ENCODE measurements around the gene VAV1. TPM values are rescaled to one million over a fixed set of nuclear protein-coding genes. Genes with fewer than 3 reads are reported as not detected.
"Not testable (repeated sequence)": the region's sequence is repeated elsewhere in the genome, so short reads cannot be mapped to it uniquely, and the experiment has no call there.

Gene VAV1
- total and polyA plus RNA-seq, 8 donors = 1.7 to 130 (median 3.9) TPM

DNA sequence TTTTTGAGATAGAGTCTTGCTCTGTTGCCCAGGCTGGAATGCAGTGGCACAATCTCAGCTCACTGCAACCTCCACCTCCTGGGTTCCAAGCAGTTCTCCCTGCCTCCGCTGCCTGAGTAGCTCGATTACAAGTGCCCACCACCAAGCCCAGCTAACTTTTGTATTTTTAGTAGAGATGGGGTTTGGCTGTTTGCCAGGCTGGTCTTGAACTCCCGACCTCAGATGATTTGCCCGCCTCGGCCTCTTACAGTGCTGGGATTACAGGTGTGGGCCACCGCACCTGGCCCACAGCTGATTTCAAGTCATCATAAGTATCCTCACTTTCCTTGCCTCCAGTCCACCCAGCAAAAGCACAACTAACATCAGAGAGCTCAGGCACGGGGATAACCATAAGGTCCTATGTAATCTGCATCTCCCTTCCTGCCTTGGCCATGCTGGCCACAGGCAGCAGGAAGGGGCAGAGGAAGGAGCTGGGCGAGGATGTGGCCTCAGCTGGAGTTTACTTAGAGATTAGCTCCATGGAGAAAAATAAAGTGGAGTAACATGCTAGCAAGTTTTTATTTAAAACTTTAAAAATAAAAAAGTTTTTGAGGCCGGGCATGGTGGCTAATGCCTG is 91.9 kb downstream of the VAV1 start:
- Histone ChIP-seq H3K27ac (no peak overlapping the region), H3K9me3 (no peaks in the 10 kb centered on the region), H3K4me3 (no peak overlapping the region), H3K27me3 (peaks cover 0 to 46% (median 0%) of the 10 kb centered on the region in 3 donors), H3K36me3 (no peaks in the 10 kb centered on the region), H3K4me1 (peaks cover 0 to 17% (median 8%) of the 10 kb centered on the region in 4 donors)
- intact Hi-C loops (cut with DNase I; ENCODE audit: low total_unique reads) = loop anchor here (10.0 kb wide), 2 partner anchors 130 to 340 kb away; partner anchors contain the start of genes GPR108 and TRIP10
- 45 to 59% (median 53%) methylated on average over 9 of the region's 9 CpGs for WGBS, 5 donors
- no peak for DNase-seq
- TF ChIP-seq POLR2AphosphoS5 (IDR thresholded peaks at IDR 0.05) = no peak
- no peak for TF ChIP-seq EP300 (IDR thresholded peaks at IDR 0.05)
- TF ChIP-seq, protein P1, sequence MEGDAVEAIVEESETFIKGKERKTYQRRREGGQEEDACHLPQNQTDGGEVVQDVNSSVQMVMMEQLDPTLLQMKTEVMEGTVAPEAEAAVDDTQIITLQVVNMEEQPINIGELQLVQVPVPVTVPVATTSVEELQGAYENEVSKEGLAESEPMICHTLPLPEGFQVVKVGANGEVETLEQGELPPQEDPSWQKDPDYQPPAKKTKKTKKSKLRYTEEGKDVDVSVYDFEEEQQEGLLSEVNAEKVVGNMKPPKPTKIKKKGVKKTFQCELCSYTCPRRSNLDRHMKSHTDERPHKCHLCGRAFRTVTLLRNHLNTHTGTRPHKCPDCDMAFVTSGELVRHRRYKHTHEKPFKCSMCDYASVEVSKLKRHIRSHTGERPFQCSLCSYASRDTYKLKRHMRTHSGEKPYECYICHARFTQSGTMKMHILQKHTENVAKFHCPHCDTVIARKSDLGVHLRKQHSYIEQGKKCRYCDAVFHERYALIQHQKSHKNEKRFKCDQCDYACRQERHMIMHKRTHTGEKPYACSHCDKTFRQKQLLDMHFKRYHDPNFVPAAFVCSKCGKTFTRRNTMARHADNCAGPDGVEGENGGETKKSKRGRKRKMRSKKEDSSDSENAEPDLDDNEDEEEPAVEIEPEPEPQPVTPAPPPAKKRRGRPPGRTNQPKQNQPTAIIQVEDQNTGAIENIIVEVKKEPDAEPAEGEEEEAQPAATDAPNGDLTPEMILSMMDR (IDR thresholded peaks at IDR 0.05) = no peak
- no peak for TF ChIP-seq POLR2A (IDR thresholded peaks at IDR 0.05)

DNA sequence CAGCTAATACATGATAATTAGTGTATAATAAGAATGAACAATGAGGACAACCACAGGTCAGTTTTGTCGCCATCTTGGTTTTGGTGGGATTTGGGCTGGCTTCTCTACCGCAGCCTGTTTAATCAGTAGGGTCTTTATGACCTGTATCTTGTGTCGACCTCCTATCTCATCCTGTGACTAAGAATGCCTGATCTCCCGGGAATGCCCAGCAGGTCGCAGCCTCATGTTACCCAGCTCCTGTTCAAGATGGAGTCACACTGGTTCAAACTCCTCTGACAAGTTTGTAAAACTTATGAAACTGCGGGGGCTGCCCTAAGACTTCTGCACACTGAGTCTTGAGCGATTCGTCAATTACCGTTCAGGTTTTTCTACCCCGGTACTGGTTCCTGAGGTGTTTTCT is 93.3 kb downstream of the VAV1 start:
- WGBS, 5 donors = 63 to 77% (median 71%) methylated on average over 10 of the region's 10 CpGs
- no peak overlapping the region for H3K27ac ChIP-seq
- intact Hi-C loops (cut with DNase I; ENCODE audit: low total_unique reads) = loop anchor here (10.0 kb wide), 2 partner anchors 131 to 341 kb away; partner anchors contain the start of genes GPR108 and TRIP10

DNA sequence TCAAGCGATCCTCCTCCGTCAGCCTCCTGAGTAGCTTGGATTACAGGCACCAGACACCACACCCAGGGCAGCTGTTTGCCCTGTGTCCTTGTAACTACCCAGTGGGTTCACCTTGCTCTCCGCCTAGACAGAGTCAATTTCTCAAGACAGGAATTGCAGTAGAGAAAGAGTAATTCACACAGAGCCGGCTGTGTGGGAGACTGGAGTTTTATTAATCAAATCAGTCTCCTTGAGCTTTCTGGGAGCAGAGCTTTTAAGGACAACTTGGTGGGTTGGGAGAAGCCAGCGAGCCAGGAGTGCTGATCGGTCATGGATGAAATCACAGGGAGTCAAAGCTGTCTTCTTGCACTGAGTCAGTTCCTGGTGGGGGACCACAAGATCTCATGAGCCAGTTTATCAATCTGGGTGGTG is 94.2 kb downstream of the VAV1 start:
- Histone ChIP-seq H3K27me3 (peaks cover 0 to 54% (median 0%) of the 10 kb centered on the region in 3 donors), H3K4me3 (no peak overlapping the region), H3K4me1 (peaks cover 0 to 17% (median 8%) of the 10 kb centered on the region in 4 donors), H3K36me3 (no peaks in the 10 kb centered on the region), H3K9me3 (no peaks in the 10 kb centered on the region), H3K27ac (no peak overlapping the region)
- TF ChIP-seq POLR2A (IDR thresholded peaks at IDR 0.05) = no peak
- TF ChIP-seq, protein P1 (IDR thresholded peaks at IDR 0.05) = no peak
- no peak for TF ChIP-seq POLR2AphosphoS5 (IDR thresholded peaks at IDR 0.05)
- no peak for TF ChIP-seq EP300 (IDR thresholded peaks at IDR 0.05)
- no peak for DNase-seq
- 56 to 69% (median 58%) methylated on average over 6 of the region's 6 CpGs for WGBS, 5 donors
- intact Hi-C loops (cut with DNase I; ENCODE audit: low total_unique reads) = loop anchor here (10.0 kb wide), 2 partner anchors 132 to 342 kb away; partner anchors contain the start of genes GPR108 and TRIP10

More for the DNA sequence above, 93.3 kb downstream of the VAV1 start:
- TF ChIP-seq EP300 (IDR thresholded peaks at IDR 0.05) = no peak
- TF ChIP-seq, protein P1 (IDR thresholded peaks at IDR 0.05) = no peak
- Histone ChIP-seq H3K9me3 (no peaks in the 10 kb centered on the region), H3K4me3 (no peak overlapping the region), H3K27me3 (peaks cover 0 to 51% (median 0%) of the 10 kb centered on the region in 3 donors), H3K4me1 (peaks cover 0 to 17% (median 8%) of the 10 kb centered on the region in 4 donors), H3K36me3 (no peaks in the 10 kb centered on the region)
- no peak for DNase-seq

DNA sequence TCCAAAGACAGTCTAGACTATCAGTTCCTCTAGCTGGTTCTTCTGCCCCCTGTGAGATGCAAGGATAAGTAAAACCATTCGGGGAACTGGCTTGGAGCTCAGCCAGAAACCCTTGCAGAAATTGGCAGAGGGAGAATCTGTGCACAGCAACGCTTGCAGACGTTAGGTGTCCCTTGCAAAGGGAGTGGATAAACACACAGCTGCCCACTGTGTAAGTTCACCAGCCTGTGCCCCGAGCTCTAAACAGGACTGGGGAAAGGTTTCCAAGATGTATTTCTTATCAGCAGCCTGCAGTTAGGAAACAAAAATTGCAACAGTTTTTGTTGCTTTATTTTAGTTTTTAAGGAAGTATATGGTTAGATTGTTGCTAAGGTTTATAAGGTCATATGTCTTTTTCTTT is 95.8 kb downstream of the VAV1 start:
- Histone ChIP-seq H3K9me3 (no peaks in the 10 kb centered on the region), H3K27me3 (peaks cover 0 to 54% (median 0%) of the 10 kb centered on the region in 3 donors), H3K4me1 (peaks cover 0 to 9% (median under 1%) of the 10 kb centered on the region in 4 donors), H3K27ac (no peak overlapping the region), H3K4me3 (no peak overlapping the region), H3K36me3 (no peaks in the 10 kb centered on the region)
- WGBS, 5 donors = 4 to 10% (median 7%) methylated on average over 4 of the region's 4 CpGs
- TF ChIP-seq POLR2A (IDR thresholded peaks at IDR 0.05) = no peak
- no peak for TF ChIP-seq EP300 (IDR thresholded peaks at IDR 0.05)
- TF ChIP-seq POLR2AphosphoS5 (IDR thresholded peaks at IDR 0.05) = no peak
- TF ChIP-seq, protein P1 (IDR thresholded peaks at IDR 0.05) = no peak
- intact Hi-C loops (cut with DNase I; ENCODE audit: low total_unique reads) = loop anchor here (10.0 kb wide), 2 partner anchors 134 to 344 kb away; partner anchors contain the start of genes GPR108 and TRIP10
- DNase-seq = peak in 1 of 2 donors; percentile 22

DNA sequence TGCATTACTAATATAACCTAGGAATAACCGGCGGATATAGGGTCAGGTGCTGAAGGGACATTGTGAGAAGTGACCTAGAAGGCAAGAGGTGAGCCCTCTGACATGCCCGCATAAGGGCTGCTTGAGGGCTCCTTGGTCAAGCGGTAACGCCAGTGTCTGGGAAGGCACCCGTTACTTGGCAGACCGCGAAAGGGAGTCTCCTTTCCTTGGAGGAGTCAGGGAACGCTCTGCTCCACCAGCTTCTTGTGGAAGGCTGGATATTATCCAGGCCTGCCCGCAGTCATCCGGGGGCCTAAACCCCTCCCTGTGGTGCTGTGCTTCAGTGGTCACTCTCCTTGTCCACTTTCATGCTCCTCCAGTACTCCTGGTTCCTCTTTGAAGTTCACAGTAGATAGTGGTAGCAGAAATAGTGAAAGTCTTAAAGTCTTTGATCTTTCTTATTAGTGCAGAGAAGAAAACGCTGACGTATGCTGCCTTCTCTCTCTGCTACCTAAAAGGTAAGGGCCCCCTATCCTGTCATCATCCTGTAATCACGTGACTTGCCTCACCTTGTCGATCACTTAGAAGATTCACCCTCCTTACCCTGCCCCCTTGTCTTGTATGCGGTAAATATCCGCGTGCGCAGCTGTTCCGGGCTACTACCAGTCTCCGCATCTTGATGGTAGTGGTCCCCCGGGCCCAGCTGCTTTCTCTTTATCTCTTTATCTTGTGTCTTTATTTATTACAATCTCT is 96.8 kb downstream of the VAV1 start:
- not testable (repeated sequence) for H3K4me1 ChIP-seq, H3K27ac ChIP-seq, DNase-seq, H3K36me3 ChIP-seq, H3K9me3 ChIP-seq, H3K4me3 ChIP-seq
- intact Hi-C loops (cut with DNase I; ENCODE audit: low total_unique reads) = loop anchor here (10.0 kb wide), 2 partner anchors 135 to 345 kb away; partner anchors contain the start of genes GPR108 and TRIP10
- peaks cover 0 to 46% (median 0%) of the 10 kb centered on the region in 3 donors for H3K27me3 ChIP-seq
- WGBS, 5 donors = 88 to 92% (median 90%) methylated on average over 20 to 22 of the region's 22 CpGs
